Mammary epithelial cell (primary cell): ENCODE data around the gene PRR13.
"Not testable (repeated sequence)": the region's sequence is repeated elsewhere in the genome, so short reads cannot be mapped to it uniquely, and the experiment has no call there.

Source experiments
- EZH2 ChIP-seq: IDR thresholded peaks from 2 replicates; pipeline ENCODE4 v1.6.1; 2012; ENCODE audit warnings: low read length, inconsistent platforms, borderline replicate concordance
- TF ChIP-seq, protein P1 (sequence below), 2 donors: IDR thresholded peaks in 1 of 2; conservative IDR thresholded peaks in 1 of 2; 2 replicates each; pipeline ENCODE4 v1.5.1; 2011 to 2012; ENCODE audit warnings: inconsistent platforms in 2 of 2, low read length in 2 of 2, mild to moderate bottlenecking in 2 of 2, control low read depth in 1 of 2, low read depth in 1 of 2; ENCODE audit not compliant: insufficient read depth in 1 of 2; ENCODE audit errors: extremely low read depth in 1 of 2

DNA sequence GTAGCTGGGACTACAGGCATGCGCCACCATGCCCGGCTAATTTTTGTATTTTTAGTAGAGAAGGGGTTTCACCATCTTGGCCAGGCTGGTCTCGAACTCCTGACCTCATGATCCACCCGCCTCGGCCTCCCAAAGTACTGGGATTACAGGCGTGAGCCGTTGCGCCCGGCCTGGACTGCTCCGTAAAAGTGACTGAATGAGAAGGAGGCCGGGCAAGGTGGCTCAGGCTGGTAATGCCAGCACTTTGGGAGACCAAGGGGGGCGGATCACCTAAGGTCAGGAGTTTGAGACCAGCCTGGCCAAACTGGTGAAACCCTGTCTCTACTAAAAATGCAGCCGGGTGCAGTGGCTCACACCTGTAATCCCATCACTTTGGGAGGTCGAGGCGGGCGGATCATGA, 39.2 kb upstream of the PRR13 start:
- TF ChIP-seq, protein P1, sequence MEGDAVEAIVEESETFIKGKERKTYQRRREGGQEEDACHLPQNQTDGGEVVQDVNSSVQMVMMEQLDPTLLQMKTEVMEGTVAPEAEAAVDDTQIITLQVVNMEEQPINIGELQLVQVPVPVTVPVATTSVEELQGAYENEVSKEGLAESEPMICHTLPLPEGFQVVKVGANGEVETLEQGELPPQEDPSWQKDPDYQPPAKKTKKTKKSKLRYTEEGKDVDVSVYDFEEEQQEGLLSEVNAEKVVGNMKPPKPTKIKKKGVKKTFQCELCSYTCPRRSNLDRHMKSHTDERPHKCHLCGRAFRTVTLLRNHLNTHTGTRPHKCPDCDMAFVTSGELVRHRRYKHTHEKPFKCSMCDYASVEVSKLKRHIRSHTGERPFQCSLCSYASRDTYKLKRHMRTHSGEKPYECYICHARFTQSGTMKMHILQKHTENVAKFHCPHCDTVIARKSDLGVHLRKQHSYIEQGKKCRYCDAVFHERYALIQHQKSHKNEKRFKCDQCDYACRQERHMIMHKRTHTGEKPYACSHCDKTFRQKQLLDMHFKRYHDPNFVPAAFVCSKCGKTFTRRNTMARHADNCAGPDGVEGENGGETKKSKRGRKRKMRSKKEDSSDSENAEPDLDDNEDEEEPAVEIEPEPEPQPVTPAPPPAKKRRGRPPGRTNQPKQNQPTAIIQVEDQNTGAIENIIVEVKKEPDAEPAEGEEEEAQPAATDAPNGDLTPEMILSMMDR (conservative IDR thresholded peaks at IDR 0.05 in 1 of 2, IDR thresholded peaks at IDR 0.05 in 1 of 2; ENCODE audit: extremely low read depth in 1 of 2, insufficient read depth in 1 of 2, low read depth in 1 of 2, low read length in 2 of 2): not testable (repeated sequence)
- not testable (repeated sequence) for TF ChIP-seq EZH2
